Eye (tissue), 1 donor: Measurements from ENCODE around the gene CCSER1.
"Not testable (repeated sequence)": the region's sequence is repeated elsewhere in the genome, so short reads cannot be mapped to it uniquely, and the experiment has no call there.

Experiments used
- DNase-seq: peaks from one replicate; pipeline ENCODE4 v3.0.0-alpha.2; 2015

Gene CCSER1

GRCh38 chr4:90317140-90317539 is 189.9 kb downstream of the CCSER1 start:
- not testable (repeated sequence) for DNase-seq

- no peak for DNase-seq
These were observed 190.6 kb downstream of the CCSER1 start for GRCh38 chr4:90317785-90318184.

- no peak for DNase-seq
These were observed 191.0 kb downstream of the CCSER1 start for GRCh38 chr4:90318193-90318592.

GRCh38 chr4:90328558-90328957 is 201.4 kb downstream of the CCSER1 start:
- DNase-seq = peak; percentile 42

GRCh38 chr4:90330546-90330945 is 203.4 kb downstream of the CCSER1 start:
- DNase-seq = no peak

- DNase-seq = no peak
These were observed 218.5 kb downstream of the CCSER1 start for GRCh38 chr4:90345549-90346215.

GRCh38 chr4:90349636-90350035 is 222.4 kb downstream of the CCSER1 start:
- DNase-seq = no peak

- DNase-seq = peak; percentile 75
These were observed 230.0 kb downstream of the CCSER1 start for GRCh38 chr4:90357117-90357710.

- DNase-seq = no peak
These were observed 247.9 kb downstream of the CCSER1 start for GRCh38 chr4:90375081-90375480.

- DNase-seq = no peak
These were observed 266.0 kb downstream of the CCSER1 start for GRCh38 chr4:90393215-90393614.

GRCh38 chr4:90403781-90404180 is 276.6 kb downstream of the CCSER1 start:
- DNase-seq = no peak

GRCh38 chr4:90407897-90408296 is 280.7 kb downstream of the CCSER1 start:
- DNase-seq = not testable (repeated sequence)

GRCh38 chr4:90412786-90413185 is 285.6 kb downstream of the CCSER1 start:
- DNase-seq = not testable (repeated sequence)

GRCh38 chr4:90415116-90415515 is 287.9 kb downstream of the CCSER1 start:
- no peak for DNase-seq

GRCh38 chr4:90419124-90419711 is 292.0 kb downstream of the CCSER1 start:
- peak; percentile 72 for DNase-seq

GRCh38 chr4:90421161-90421560 is 294.0 kb downstream of the CCSER1 start:
- DNase-seq = no peak

- DNase-seq = no peak
These were observed 298.7 kb downstream of the CCSER1 start for GRCh38 chr4:90425893-90426292.

GRCh38 chr4:90438522-90438921 is 311.3 kb downstream of the CCSER1 start:
- DNase-seq = no peak

- DNase-seq = no peak
These were observed 314.6 kb downstream of the CCSER1 start for GRCh38 chr4:90441770-90442169.

GRCh38 chr4:90442619-90443018 is 315.4 kb downstream of the CCSER1 start:
- DNase-seq = no peak

- no peak for DNase-seq
These were observed 316.0 kb downstream of the CCSER1 start for GRCh38 chr4:90443231-90443630.

- DNase-seq = no peak
These were observed 317.7 kb downstream of the CCSER1 start for GRCh38 chr4:90444904-90445303.

GRCh38 chr4:90445380-90445779 is 318.2 kb downstream of the CCSER1 start:
- DNase-seq = no peak

- DNase-seq = no peak
These were observed 322.4 kb downstream of the CCSER1 start for GRCh38 chr4:90449626-90450025.
